ENCODE measurements around the gene CHRFAM7A.
"Not testable (repeated sequence)": the region's sequence is repeated elsewhere in the genome, so short reads cannot be mapped to it uniquely, and the experiment has no call there.

The CHRFAM7A gene
- 0.20 to 0.35 reads per million in 2 donors for total RNA-seq

DNA sequence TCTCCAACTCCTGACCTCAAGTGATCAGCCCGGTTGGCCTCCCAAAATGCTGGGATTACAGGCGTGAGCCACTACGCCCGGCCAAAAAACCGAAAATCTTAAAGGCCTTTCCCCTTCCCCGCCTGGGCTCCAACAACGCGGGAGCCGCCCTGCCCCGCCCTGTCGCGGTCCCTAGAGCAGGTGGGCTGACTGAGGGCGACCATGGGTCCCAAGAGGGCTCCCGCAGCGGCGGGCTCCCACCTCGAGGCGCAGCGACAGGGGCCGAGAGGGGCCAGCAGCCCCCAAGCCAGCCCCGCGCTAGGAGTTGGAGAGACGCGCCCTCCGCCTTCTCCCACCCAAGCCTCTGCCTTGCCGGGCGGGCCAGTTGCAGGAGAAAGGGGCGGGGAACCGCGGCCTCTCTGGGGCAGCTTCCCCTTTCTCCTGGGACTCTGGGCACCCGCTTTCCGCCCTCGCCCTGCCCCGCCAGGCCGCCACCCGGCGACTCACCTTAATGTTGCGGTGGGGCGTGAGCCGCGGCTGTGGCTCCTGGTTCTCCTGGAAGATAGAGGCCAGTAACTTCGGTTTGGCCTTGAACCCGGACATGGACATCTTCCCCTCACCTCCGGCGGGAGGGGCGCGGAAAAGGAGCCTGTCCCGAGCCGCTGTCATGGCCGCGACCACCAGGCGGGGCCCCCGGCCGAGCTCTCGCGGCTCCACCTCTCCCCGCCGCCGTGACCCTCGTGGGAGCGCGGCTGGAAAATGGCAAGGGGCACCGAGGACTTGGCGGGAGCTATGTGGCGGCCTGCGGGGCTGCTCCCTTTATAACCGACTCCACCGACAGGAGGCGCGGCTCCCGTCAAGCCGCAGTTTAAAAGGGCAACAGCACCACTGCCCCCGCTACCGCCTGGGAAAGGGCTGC lies at the start of gene CHRFAM7A:
Gene CHRFAM7A (minus strand): TSS at position 775 of the 898 bp plus-strand sequence. CDS start 10,189 bp downstream, outside the sequence.
- not testable (repeated sequence) for DNase-seq

GRCh38 chr15:30438348-30438747 lies 45.0 kb upstream of the CHRFAM7A start:
- DNase-seq = not testable (repeated sequence)

- not testable (repeated sequence) for DNase-seq
Measured at GRCh38 chr15:30435878-30436277, 42.5 kb upstream of the CHRFAM7A start.

- DNase-seq = not testable (repeated sequence)
Measured at GRCh38 chr15:30420723-30421122, 27.4 kb upstream of the CHRFAM7A start.

DNA sequence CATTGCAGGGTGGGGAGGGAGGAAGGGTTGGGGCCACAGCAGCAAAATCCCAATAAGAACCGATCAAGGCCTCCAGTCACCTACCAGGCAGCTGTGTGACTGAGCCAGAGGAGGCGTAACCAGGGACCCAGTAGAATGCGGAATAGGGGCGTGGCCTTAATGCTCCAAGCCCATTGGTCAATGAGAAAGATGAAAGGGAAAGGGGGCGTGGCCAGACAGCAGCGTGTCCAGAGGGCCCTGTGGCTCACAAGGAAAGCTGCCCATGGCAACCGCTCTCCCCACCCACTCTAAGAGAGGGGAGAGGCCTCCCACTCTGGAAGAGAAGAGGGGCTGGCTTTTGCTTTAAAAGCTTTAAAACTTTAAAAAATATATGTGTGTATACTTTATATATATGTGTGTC lies 20.8 kb upstream of the CHRFAM7A start, which contains the start of gene GOLGA8R:
Gene GOLGA8R (minus strand): TSS at position 101 of the 400 bp plus-strand sequence. CDS start 98 bp downstream, at position 3.
- not testable (repeated sequence) for DNase-seq

- not testable (repeated sequence) for DNase-seq
Measured at GRCh38 chr15:30407636-30408035, 14.3 kb upstream of the CHRFAM7A start.

DNA sequence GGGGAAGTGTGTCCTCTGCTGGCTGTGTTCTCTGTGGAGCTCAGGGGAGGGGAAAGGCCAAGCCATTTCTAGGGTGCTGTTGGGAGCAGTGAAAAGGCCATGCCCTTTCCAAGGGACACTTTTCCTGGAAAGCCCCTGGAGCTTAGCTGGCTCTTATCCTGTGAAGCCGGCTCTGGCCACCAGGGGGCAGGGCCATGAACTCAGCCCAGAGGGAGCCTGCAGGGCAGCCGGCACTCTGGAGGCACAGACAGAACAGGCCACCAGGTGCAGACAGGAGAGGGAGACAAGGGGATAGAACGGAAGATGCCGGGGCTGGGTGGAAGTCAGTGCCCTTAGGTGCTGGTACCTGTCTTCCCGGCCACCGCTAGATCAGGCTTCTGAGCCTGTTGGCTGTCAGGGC lies 5.6 kb upstream of the CHRFAM7A start:
- DNase-seq = not testable (repeated sequence)

GRCh38 chr15:30393664-30393991 lies 288 bp upstream of the CHRFAM7A start:
- not testable (repeated sequence) for DNase-seq

GRCh38 chr15:30386318-30386887 lies 6.9 kb downstream of the CHRFAM7A start:
- not testable (repeated sequence) for DNase-seq

DNA sequence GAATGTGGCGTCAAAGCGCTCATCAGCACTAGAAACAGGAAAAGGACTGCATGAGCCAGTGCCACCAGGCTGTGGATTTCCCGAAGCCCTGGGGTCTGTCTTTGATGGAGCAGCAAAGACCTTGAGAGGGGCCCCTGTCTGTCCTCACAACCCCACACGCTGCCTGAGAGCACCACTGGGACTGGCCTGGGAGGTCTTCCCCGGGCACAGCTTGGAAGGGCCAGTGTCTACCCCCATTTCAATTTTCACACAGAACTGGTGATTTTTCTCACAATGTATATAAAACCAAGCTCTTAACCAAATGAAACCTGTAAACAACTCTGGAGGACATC lies 16.3 kb downstream of the CHRFAM7A start:
- DNase-seq = not testable (repeated sequence)

DNA sequence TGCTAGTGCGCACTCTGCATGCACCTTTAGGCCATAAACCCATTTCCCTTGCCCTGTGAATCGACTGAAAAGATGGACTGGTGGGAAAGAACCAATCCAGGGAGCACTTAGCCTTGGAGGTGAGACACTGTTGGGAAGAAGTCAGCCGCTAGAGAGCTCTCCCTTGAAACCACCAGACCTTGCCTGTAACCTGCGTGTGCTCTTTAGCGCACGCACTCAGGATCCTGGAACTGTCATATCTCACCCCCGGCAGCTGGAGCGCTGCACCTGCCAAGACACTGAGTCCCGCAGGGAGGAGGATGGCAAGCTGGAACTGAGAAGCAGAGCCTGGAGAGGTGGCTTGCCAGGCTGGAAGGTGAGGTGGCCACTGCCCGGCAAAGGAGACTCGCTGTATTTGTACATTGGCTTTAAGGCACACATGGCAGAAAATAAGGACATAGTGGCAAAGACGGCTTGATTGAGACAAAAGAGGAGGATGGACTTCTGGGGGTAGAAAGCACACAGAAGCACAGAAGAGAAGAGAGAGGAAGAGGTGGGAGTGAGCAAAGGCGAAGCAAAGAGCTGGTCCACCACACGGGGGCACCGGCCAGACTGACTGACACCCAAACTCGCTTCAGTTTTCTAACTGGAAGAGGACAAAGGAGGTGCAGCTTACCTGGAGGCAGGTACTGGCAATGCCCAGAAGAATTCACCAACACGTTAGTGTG lies 16.8 kb downstream of the CHRFAM7A start:
- not testable (repeated sequence) for DNase-seq

DNA sequence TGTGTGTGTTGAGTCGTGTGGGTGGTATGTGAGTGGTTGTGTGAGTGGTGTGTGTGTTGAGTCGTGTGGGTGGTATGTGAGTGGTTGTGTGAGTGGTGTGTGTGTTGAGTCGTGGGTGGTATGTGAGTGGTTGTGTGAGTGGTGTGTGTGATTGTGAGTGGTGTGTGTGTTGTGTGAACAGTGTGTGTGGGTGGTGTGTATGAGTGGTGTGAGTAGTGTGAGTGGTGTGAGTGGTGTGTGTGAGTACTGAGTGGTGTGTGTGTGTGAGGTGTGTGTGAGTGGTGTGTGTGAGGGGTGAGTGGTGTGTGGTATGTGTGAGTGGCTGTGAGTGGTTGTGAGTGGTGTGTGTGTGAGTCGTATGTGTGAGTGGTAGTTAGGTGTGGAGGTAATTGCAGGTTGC lies 17.5 kb downstream of the CHRFAM7A start:
- DNase-seq = not testable (repeated sequence)

GRCh38 chr15:30374862-30375261 lies 18.5 kb downstream of the CHRFAM7A start:
- DNase-seq = not testable (repeated sequence)

- DNase-seq = not testable (repeated sequence)
Measured at GRCh38 chr15:30368271-30368670, 25.1 kb downstream of the CHRFAM7A start.

- not testable (repeated sequence) for DNase-seq
Measured at GRCh38 chr15:30367246-30367645, 26.1 kb downstream of the CHRFAM7A start.

GRCh38 chr15:30361404-30361803 lies 31.9 kb downstream of the CHRFAM7A start:
- not testable (repeated sequence) for DNase-seq

- not testable (repeated sequence) for DNase-seq
Measured at GRCh38 chr15:30360990-30361389, 32.4 kb downstream of the CHRFAM7A start.

- DNase-seq = not testable (repeated sequence)
Measured at GRCh38 chr15:30355043-30355442, 38.3 kb downstream of the CHRFAM7A start.

GRCh38 chr15:30349803-30350202 lies 43.5 kb downstream of the CHRFAM7A start:
- DNase-seq = not testable (repeated sequence)

- not testable (repeated sequence) for DNase-seq
Measured at GRCh38 chr15:30336584-30336983, 56.8 kb downstream of the CHRFAM7A start.

DNA sequence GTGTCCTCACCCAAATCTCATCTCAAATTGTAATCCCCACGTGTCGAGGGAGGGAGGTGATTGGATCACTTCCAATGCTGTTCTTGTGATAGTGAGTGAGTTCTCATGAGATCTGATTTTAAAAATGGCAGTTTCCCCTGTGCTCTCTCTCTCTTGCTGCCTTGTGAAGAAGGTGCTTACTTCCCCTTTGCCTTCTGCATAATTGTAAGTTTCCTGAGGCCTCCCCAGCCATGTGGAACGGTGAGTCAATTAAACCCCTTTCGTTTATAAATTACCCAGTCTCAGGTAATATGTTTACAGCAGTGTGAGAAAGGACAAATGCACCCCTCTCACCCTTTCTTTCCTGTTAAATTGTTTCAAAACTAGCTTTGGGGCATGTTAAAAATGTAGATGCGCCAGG lies 59.2 kb downstream of the CHRFAM7A start:
- not testable (repeated sequence) for DNase-seq

DNA sequence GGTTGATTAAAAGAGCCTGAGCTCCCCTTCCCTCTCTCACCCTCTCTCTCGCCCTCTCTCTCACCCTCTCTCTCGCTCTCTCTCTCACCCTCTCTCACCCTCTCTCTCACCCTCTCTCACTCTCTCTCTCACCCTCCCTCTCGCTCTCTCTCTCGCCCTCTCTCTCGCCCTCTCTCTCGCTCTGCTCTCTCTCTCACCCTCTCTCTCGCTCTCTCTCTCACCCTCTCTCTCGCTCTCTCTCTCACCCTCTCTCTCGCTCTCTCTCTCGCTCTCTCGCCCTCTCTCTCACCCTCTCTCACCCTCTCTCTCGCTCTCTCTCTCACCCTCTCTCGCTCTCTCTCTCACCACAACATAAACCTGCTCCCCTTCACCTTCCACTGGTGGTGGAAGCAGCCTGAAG lies 67.2 kb downstream of the CHRFAM7A start:
- not testable (repeated sequence) for DNase-seq

- not testable (repeated sequence) for DNase-seq
Measured at GRCh38 chr15:30321063-30321462, 72.3 kb downstream of the CHRFAM7A start.
